Retinal pigment epithelial cell (primary cell): ENCODE data around the gene ZNF598.
A peak's percentile ranks its signal among the peaks of the same experiment; 100 is the strongest.

Experiments used
- DNase-seq: peaks from one replicate; pipeline ENCODE4 v3.0.0-alpha.2; 2010; ENCODE audit warnings: low read depth
- H3K4me3 ChIP-seq: 2 replicates; pipeline ENCODE4 v1.5.1; 2011; ENCODE audit warnings: mild to moderate bottlenecking, low read length, control low read depth, moderate library complexity
- CTCF ChIP-seq: conservative IDR thresholded peaks from 2 replicates; pipeline ENCODE4 v1.5.1; 2011; ENCODE audit warnings: low read depth, low read length, control low read depth, inconsistent platforms

ZNF598 gene

GRCh38 chr16:1991588-1991947 is 18.1 kb downstream of the ZNF598 start:
- TF ChIP-seq CTCF, result no peak
- no peak overlapping the region for H3K4me3 ChIP-seq
- no peak for DNase-seq

GRCh38 chr16:1991135-1991551 is 18.5 kb downstream of the ZNF598 start:
- TF ChIP-seq CTCF, result no peak
- no peak overlapping the region for H3K4me3 ChIP-seq
- DNase-seq, result no peak

GRCh38 chr16:1990351-1991134 is 19.1 kb downstream of the ZNF598 start:
- TF ChIP-seq CTCF, result no peak
- no peak for DNase-seq
- peak overlapping the region; percentile 32 for H3K4me3 ChIP-seq

- no peak for DNase-seq
- peak overlapping the region; percentile 32 for H3K4me3 ChIP-seq
- TF ChIP-seq CTCF, result no peak
Observed at GRCh38 chr16:1990101-1990350, 19.6 kb downstream of the ZNF598 start.

- no peak for TF ChIP-seq CTCF
- DNase-seq, result no peak
- H3K4me3 ChIP-seq, result peak within 1 kb of the TSS; percentile 32
Observed at GRCh38 chr16:1989209-1990100, 20.2 kb downstream of the ZNF598 start, which contains the start of gene SYNGR3. SYNGR3 (plus strand) TSS chr16:1989970; CDS start chr16:1990103, 133 bp downstream.

GRCh38 chr16:1987198-1987597 is 22.4 kb downstream of the ZNF598 start:
- no peak for TF ChIP-seq CTCF
- no peak for DNase-seq

More at GRCh38 chr16:1987198-1987597, 22.4 kb downstream of the ZNF598 start:
- H3K4me3 ChIP-seq, result no peak overlapping the region
